Epithelial cell of esophagus (primary cell): ENCODE data around the gene ARHGAP1.

ENCODE experiments used
- DNase-seq: peaks from one replicate; pipeline ENCODE4 v3.0.0; 2010; ENCODE audit warnings: low read depth
- H3K4me3 ChIP-seq: 2 replicates; pipeline ENCODE4 v1.5.1; 2011; ENCODE audit warnings: mild to moderate bottlenecking, low read length, control low read depth
- TF ChIP-seq, protein P1 (sequence below): IDR thresholded peaks from 2 replicates; pipeline ENCODE4 v1.5.1; 2011; ENCODE audit warnings: low read depth, mild to moderate bottlenecking, low read length, control low read depth, inconsistent platforms; ENCODE audit not compliant: insufficient read depth; ENCODE audit errors: missing control alignments

Gene ARHGAP1

DNA sequence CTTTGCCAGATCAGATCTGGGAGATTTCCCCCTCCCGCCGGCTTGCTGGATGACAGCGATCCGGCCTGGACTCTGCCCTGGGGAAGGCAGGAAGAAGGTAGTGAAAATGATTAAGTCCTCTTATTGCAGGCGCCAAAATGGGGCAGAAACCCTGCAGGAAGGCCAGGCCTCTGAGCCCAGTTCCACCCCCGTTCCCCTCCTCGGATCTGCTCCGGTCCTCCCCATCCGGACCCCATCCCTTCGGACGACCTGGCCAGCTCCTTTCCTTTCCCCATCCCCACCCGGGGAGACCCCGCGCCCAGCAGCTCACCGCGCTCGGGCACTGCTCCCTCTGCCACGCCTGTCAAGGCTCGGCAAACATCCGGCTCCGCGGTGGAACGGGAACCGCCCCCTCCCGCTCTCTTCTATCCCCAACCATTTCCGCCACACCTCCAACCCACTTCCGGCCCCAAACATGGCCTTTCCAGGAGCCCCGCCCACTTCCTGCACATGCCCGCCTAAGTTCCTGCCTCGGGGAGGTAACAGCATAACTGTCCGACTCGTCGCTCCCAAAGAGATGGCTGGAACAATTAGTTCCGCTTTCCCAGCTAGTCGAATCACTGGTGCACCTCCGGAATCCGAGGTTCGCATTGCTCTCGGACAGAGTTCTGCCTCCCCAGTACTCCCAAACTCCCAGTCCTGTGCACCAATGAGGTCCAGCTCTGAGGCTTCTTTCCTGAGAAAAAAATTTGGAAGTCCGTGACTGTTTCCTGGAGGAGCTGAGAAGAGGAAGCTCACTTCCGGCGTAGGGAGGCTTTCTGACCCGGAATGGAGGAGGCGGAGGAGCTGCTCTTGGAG is at the start of gene ARHGAP1, which contains the start of gene ZNF408:
Gene ARHGAP1, minus strand, starts transcription at position 379 of the 837 bp plus-strand sequence. CDS start 4,512 bp downstream, outside the sequence.
Gene ZNF408, plus strand, starts transcription at position 791 of the 837 bp plus-strand sequence. Its CDS starts 17 bp downstream, at position 808.
- TF ChIP-seq, protein P1, sequence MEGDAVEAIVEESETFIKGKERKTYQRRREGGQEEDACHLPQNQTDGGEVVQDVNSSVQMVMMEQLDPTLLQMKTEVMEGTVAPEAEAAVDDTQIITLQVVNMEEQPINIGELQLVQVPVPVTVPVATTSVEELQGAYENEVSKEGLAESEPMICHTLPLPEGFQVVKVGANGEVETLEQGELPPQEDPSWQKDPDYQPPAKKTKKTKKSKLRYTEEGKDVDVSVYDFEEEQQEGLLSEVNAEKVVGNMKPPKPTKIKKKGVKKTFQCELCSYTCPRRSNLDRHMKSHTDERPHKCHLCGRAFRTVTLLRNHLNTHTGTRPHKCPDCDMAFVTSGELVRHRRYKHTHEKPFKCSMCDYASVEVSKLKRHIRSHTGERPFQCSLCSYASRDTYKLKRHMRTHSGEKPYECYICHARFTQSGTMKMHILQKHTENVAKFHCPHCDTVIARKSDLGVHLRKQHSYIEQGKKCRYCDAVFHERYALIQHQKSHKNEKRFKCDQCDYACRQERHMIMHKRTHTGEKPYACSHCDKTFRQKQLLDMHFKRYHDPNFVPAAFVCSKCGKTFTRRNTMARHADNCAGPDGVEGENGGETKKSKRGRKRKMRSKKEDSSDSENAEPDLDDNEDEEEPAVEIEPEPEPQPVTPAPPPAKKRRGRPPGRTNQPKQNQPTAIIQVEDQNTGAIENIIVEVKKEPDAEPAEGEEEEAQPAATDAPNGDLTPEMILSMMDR = no peak
- H3K4me3 ChIP-seq = peak within 1 kb of the TSS; percentile 99
- DNase-seq = peak; percentile 99

DNA sequence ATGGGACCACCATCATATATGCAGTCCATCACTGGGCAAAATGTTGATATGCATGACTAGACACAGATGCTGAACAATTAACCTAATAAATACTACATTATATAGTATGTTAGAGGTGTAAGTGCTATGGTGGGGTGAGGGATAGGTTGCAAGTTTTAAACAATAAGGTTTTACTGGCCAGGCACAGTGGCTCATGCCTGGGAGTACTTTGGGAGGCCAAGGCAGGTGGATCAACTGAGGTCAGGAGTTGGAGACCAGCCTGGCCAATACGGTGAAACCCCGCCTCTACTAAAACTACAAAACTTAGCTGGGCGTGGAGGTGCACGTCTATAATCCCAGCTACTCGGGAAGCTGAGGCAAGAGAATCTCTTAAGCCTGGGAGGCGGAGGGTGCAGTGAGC is 46.7 kb upstream of the ARHGAP1 start:
- DNase-seq = no peak
- TF ChIP-seq, protein P1 = no peak
- H3K4me3 ChIP-seq = no peak overlapping the region

DNA sequence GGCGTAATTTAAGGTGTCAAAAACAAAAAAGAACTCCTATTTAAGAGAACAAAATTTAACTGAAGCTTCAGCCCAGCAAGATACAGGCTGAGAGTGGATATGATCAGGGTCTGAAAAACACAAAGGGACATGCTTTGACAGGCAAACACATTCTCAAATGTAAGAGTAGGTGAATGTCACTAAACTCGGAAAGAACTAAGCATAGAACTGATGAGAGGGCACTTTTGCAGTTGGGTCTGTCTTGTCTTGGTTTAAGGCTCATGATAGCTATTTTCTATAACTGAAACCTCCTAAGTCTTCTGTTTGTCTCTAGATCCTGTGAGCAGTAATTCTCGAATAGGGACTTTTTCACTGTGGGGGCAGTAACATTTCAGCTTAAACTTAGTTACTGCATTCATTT is 45.6 kb upstream of the ARHGAP1 start:
- TF ChIP-seq, protein P1 = no peak
- H3K4me3 ChIP-seq = no peak overlapping the region
- no peak for DNase-seq

DNA sequence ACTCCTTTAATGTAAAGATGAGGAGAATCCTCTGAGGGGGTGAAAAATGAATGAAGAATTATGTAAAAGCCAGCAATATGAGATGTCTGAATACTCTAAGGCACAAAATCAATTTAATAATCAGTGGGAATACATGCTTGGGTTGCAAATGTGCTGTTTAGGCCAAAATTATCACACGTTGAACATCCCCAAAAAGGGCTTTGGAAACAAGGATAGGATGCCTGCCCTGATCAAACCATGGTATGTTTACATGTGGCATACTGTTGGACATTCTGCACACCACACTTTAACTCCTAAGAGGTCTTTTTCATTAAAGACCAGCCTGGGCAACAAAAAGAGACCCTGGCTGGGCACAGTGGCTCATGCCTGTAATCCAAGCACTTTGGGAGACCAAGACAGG is 44.9 kb upstream of the ARHGAP1 start:
- H3K4me3 ChIP-seq = no peak overlapping the region
- DNase-seq = no peak
- TF ChIP-seq, protein P1 = no peak

DNA sequence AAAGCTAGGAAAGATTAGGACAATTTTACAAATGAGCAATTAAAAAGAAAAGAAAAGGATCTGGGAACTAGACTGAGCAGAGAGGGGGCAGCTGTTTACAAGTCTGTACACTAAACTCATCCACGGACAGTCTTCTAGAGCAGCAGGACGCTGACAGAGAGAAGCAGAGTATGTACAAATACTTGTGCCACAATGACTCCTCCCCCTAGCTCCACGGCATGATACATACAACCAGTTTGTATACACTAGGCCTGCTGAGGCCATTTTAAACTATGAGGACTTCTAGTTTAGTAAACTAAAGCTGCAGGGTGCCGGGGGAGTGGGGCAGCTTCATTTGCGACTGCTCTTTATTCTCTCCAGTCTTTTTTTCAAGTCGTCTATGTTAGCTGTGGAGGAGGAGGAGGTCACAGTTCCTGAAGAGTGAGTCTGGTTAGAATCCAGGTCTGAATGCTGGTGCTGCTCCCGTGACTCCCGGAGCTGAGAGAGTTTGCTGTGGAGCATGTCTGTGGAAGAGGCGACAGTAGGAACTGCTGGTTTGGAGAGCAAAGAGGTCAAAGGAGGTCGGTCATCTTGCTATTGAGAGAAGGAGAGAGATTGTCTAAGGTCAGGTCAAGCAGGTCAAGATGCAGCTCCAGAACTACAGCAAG is 43.4 kb upstream of the ARHGAP1 start:
- no peak for DNase-seq

DNA sequence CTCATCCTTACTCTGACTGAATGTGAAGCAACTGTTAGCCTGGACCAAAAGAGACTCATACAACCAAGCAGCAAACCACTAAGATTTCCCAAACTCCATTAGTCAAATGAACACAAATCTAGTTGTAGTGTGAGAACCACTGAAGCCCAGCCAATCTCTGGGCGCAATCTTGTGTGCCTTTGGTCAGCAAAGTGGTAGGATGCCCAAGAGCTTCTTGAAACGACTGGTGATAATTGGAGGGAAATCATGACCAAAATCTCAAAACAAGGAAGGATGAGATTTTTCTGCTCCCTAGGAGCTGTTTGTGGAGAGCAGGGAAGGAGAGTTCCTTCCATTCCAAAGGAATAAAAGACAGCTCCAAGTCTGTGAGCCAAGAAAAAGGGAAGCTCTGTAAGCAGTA is 42.6 kb upstream of the ARHGAP1 start:
- no peak for DNase-seq
- TF ChIP-seq, protein P1 = no peak
- no peak overlapping the region for H3K4me3 ChIP-seq

More for the DNA sequence above, 43.4 kb upstream of the ARHGAP1 start:
- H3K4me3 ChIP-seq = no peak overlapping the region
- TF ChIP-seq, protein P1 = no peak
